Spleen (tissue), 11 donors: Measurements from ENCODE around the gene GNL1. TPM values are rescaled to one million over a fixed set of nuclear protein-coding genes. Genes with fewer than 3 reads are reported as not detected.
A peak's percentile ranks its signal among the peaks of the same experiment; 100 is the strongest.

Experiments
- DNase-seq: peaks from one replicate; pipeline ENCODE4 v3.0.0-alpha.2; 2020
- H3K27ac ChIP-seq, 8 donors: fragments of 200-600 bp; sonication (generic) in 7 of 8; 1 replicate in 4 of 8; 2 replicates in 4 of 8; pipeline versions ENCODE4 v1.5.0 to v1.8.0; 2016 to 2021; ENCODE audit warnings: inconsistent platforms in 4 of 8, mild to moderate bottlenecking in 4 of 8, moderate library complexity in 1 of 8
- H3K27me3 ChIP-seq, 7 donors: fragments of 200-600 bp; sonication (generic) in 6 of 7; replicated peaks in 1 of 7; 1 replicate in 4 of 7; 2 replicates in 3 of 7; pipeline versions ENCODE4 v1.5.0 to v1.8.0; 2016 to 2021; ENCODE audit warnings: inconsistent platforms in 3 of 7, mild to moderate bottlenecking in 1 of 7
- H3K36me3 ChIP-seq, 6 donors: fragments of 200-600 bp; sonication (generic) in 5 of 6; 1 replicate in 4 of 6; 2 replicates in 2 of 6; pipeline versions ENCODE4 v1.5.0 to v1.8.0; 2016 to 2021; ENCODE audit warnings: inconsistent platforms in 2 of 6
- H3K4me1 ChIP-seq, 6 donors: fragments of 200-600 bp; sonication (generic) in 5 of 6; 1 replicate in 3 of 6; 2 replicates in 3 of 6; pipeline versions ENCODE4 v1.5.0 to v1.8.0; 2016 to 2021; ENCODE audit warnings: inconsistent platforms in 3 of 6
- H3K4me3 ChIP-seq, 8 donors: fragments of 200-600 bp; sonication (generic) in 7 of 8; 1 replicate in 4 of 8; 2 replicates in 4 of 8; pipeline versions ENCODE4 v1.5.0 to v1.8.0; 2016 to 2021; ENCODE audit warnings: inconsistent platforms in 4 of 8, mild to moderate bottlenecking in 4 of 8, moderate library complexity in 2 of 8
- H3K9me3 ChIP-seq, 8 donors: fragments of 200-600 bp; sonication (generic) in 7 of 8; 1 replicate in 4 of 8; 2 replicates in 4 of 8; pipeline versions ENCODE4 v1.5.0 to v1.8.0; 2016 to 2021; ENCODE audit warnings: inconsistent platforms in 4 of 8
- CTCF ChIP-seq, 11 experiments: fragments of 200-600 bp in 7 of 11; fragments of 450-650 bp in 4 of 11; sonication (generic) in 4 of 11; IDR thresholded peaks in 8 of 11; conservative IDR thresholded peaks in 3 of 11; 1 replicate in 7 of 11; 2 replicates in 4 of 11; pipeline versions ENCODE4 v1.4.0 to v1.8.0; 2016 to 2021; ENCODE audit warnings: antibody characterized with exemption in 11 of 11, inconsistent platforms in 4 of 11, mild to moderate bottlenecking in 1 of 11
- POLR2A ChIP-seq, 3 donors: fragments of 450-650 bp; IDR thresholded peaks; one replicate each; pipeline ENCODE4 v1.5.1; 2017; ENCODE audit warnings: antibody characterized with exemption in 3 of 3, mild to moderate bottlenecking in 1 of 3
- POLR2AphosphoS5 ChIP-seq, 3 donors: sonication (generic); formaldehyde crosslinking; IDR thresholded peaks; one replicate each; pipeline ENCODE4 v1.5.1; 2017; ENCODE audit warnings: antibody characterized with exemption in 3 of 3
- WGBS, 5 donors: extraction: QIAGEN DNeasy Blood & Tissue Kit in 3 of 5; methylation state at CpG; one replicate each; pipeline versions ENCODE4 v1.1.5 to v1.1.7; 2013 to 2018; 5-methylcytosine and 5-hydroxymethylcytosine counted together
- intact Hi-C: fragments of 100-400 bp; cut with DNase I; formaldehyde crosslinking; loops from one replicate; pipeline ENCODE4 v1.15.0; 2023; ENCODE audit warnings: low total_unique reads
- polyA plus RNA-seq, 3 donors: library from polyadenylated mRNA; stranded (reverse); fragments of 200-250 nt; gene quantifications; one replicate each; pipeline ENCODE4 v1.2.1, GENCODE V29; 2013
- total RNA-seq, 7 donors: library from RNA; depleted of rRNA in 3 of 7; stranded (reverse); fragments of >200 nt in 3 of 7; fragmentation: NEBNext Ultra II Directional in 4 of 7; extraction: Animal tissue kit (Norgen Biotek cat#: 25700) in 4 of 7; gene quantifications; one replicate each; pipeline versions ENCODE4 v1.1.0 to v1.2.1, GENCODE V29; 2016 to 2021
- donor health status: healthy with polysubstance abuse.
- donor health status: DM: no; HTN: no; CAD: no; lungs with moderate emphysema.
- donor health status: DM: no; HTN: no; CAD: no.
- donor health status: Bipolar disorder and iron deficiency.
- donor health status: healthy.
- donor health status: DM: no; HTN: no; CAD: no.
- donor health status: DM: yes; HTN: yes; CAD: no.

Gene GNL1
- total and polyA plus RNA-seq, 10 donors = 28.0 to 84.6 (median 50.6) TPM

DNA sequence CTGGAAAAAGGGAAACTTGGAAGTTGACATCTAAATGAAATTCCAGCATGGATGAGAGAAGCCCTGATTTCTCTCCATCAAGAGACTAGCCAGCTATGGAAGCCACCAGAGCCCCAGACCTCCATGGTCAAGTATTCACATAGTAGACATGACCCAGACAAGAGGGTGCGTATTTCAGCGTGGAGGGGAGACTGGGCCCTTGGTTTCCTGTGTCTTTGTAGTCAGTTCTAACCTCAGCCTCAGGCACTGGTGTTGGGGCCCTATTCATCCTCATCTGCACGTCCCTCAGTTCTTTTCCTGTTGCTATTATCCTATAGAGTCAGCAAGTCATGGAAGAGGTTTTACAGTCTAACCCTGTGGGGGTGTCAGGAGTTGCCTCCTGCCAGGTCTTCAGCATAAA lies 12.5 kb downstream of the GNL1 start:
- H3K27ac ChIP-seq = peak overlapping the region in 2 of 8 donors; percentile 16 to 79
- no peak for TF ChIP-seq POLR2AphosphoS5 (IDR thresholded peaks at IDR 0.05)
- TF ChIP-seq POLR2A (IDR thresholded peaks at IDR 0.05) = no peak
- no peak for TF ChIP-seq CTCF (IDR thresholded peaks at IDR 0.05 in 8 of 11, conservative IDR thresholded peaks at IDR 0.05 in 3 of 11)
- peaks cover 24 to 39% (median 31%) of the 10 kb centered on the region in 6 donors for H3K4me1 ChIP-seq
- H3K36me3 ChIP-seq = peaks cover 0 to 39% (median 22%) of the 10 kb centered on the region in 6 donors
- no peaks in the 10 kb centered on the region for H3K27me3 ChIP-seq
- no peak overlapping the region for H3K4me3 ChIP-seq
- DNase-seq = no peak
- intact Hi-C loops = loop anchor here (5.0 to 10.0 kb wide), 3 partner anchors 53 to 121 kb away; no protein-coding TSS in a partner anchor
- H3K9me3 ChIP-seq = no peaks in the 10 kb centered on the region
- WGBS, 5 donors = 64 to 88% (median 77%) methylated on average over 3 of the region's 3 CpGs

GRCh38 chr6:30542915-30543314 lies 13.4 kb downstream of the GNL1 start:
- intact Hi-C loops = loop anchor here (5.0 to 10.0 kb wide), 3 partner anchors 54 to 122 kb away; no protein-coding TSS in a partner anchor
- no peaks in the 10 kb centered on the region for H3K9me3 ChIP-seq
- WGBS, 5 donors = 56 to 71% (median 70%) methylated on average over 1 of the region's 1 CpG
- H3K4me1 ChIP-seq = peaks cover 24 to 39% (median 31%) of the 10 kb centered on the region in 6 donors
- no peak for DNase-seq
- peaks cover 0 to 30% (median 20%) of the 10 kb centered on the region in 6 donors for H3K36me3 ChIP-seq
- H3K27me3 ChIP-seq = no peaks in the 10 kb centered on the region
- TF ChIP-seq POLR2AphosphoS5 (IDR thresholded peaks at IDR 0.05) (no peak), POLR2A (IDR thresholded peaks at IDR 0.05) (no peak), CTCF (IDR thresholded peaks at IDR 0.05 in 8 of 11, conservative IDR thresholded peaks at IDR 0.05 in 3 of 11) (no peak)
- peak overlapping the region in 1 of 8 donors; percentile 69 for H3K4me3 ChIP-seq
- H3K27ac ChIP-seq = peak overlapping the region in 7 of 8 donors; percentile 42 to 83 (median 76)

- intact Hi-C loops = loop anchor here (5.0 to 10.0 kb wide), 3 partner anchors 55 to 122 kb away; no protein-coding TSS in a partner anchor
- Histone ChIP-seq H3K4me3 (peak overlapping the region in 7 of 8 donors; percentile 20 to 69 (median 37)), H3K27me3 (no peaks in the 10 kb centered on the region), H3K4me1 (peaks cover 24 to 39% (median 31%) of the 10 kb centered on the region in 6 donors), H3K27ac (peak overlapping the region; percentile 42 to 83 (median 75)), H3K9me3 (no peaks in the 10 kb centered on the region), H3K36me3 (peaks cover 0 to 25% (median 18%) of the 10 kb centered on the region in 6 donors)
- TF ChIP-seq POLR2A (IDR thresholded peaks at IDR 0.05) (no peak), POLR2AphosphoS5 (IDR thresholded peaks at IDR 0.05) (no peak), CTCF (IDR thresholded peaks at IDR 0.05 in 8 of 11, conservative IDR thresholded peaks at IDR 0.05 in 3 of 11) (no peak)
- WGBS, 5 donors = 2 to 6% (median 3%) methylated on average over 4 of the region's 4 CpGs
- DNase-seq = no peak
Observed at GRCh38 chr6:30542404-30542725, 13.9 kb downstream of the GNL1 start.

GRCh38 chr6:30541515-30542403 lies 14.5 kb downstream of the GNL1 start:
- Histone ChIP-seq H3K9me3 (no peaks in the 10 kb centered on the region), H3K4me1 (peaks cover 24 to 39% (median 31%) of the 10 kb centered on the region in 6 donors), H3K27ac (peak overlapping the region; percentile 42 to 83 (median 75)), H3K4me3 (peak overlapping the region; percentile 20 to 69 (median 37)), H3K27me3 (no peaks in the 10 kb centered on the region), H3K36me3 (peaks cover 0 to 19% (median 13%) of the 10 kb centered on the region in 6 donors)
- intact Hi-C loops = loop anchor here (5.0 to 10.0 kb wide), 3 partner anchors 56 to 123 kb away; no protein-coding TSS in a partner anchor
- peak; percentile 94 for DNase-seq
- peak in 1 of 3 donors; percentile 30 for TF ChIP-seq POLR2A (IDR thresholded peaks at IDR 0.05)
- peak in 2 of 3 donors; percentile 80 to 82 for TF ChIP-seq POLR2AphosphoS5 (IDR thresholded peaks at IDR 0.05)
- TF ChIP-seq CTCF (IDR thresholded peaks at IDR 0.05 in 8 of 11, conservative IDR thresholded peaks at IDR 0.05 in 3 of 11) = peak; percentile 93 to 100 (median 99)
- WGBS, 5 donors = 2 to 4% (median 3%) methylated on average over 23 of the region's 23 CpGs
